GM19395 (cell line): ENCODE results near the gene DHX8.
A peak's percentile ranks its signal among the peaks of the same experiment; 100 is the strongest.
"Not testable (repeated sequence)": the region's sequence is repeated elsewhere in the genome, so short reads cannot be mapped to it uniquely, and the experiment has no call there.

Experiments
- ATAC-seq: cut with Tn5 transposase; IDR thresholded peaks from one replicate; pipeline ENCODE4 v1.9.1; 2021; ENCODE audit warnings: mild to moderate bottlenecking, moderate library complexity; ENCODE audit not compliant: unreplicated experiment

Gene DHX8

GRCh38 chr17:43461185-43461584 lies 22.6 kb upstream of the DHX8 start:
- ATAC-seq, result no peak

GRCh38 chr17:43462569-43462968 lies 21.2 kb upstream of the DHX8 start:
- ATAC-seq, result not testable (repeated sequence)

- ATAC-seq, result no peak
Observed at GRCh38 chr17:43463241-43463640, 20.5 kb upstream of the DHX8 start.

GRCh38 chr17:43464046-43464445 lies 19.7 kb upstream of the DHX8 start:
- ATAC-seq, result no peak

GRCh38 chr17:43465049-43465448 lies 18.7 kb upstream of the DHX8 start:
- no peak for ATAC-seq

- ATAC-seq, result no peak
Observed at GRCh38 chr17:43467981-43468581, 15.7 kb upstream of the DHX8 start.

GRCh38 chr17:43468691-43469139 lies 15.1 kb upstream of the DHX8 start:
- ATAC-seq, result no peak

GRCh38 chr17:43469145-43469544 lies 14.6 kb upstream of the DHX8 start:
- ATAC-seq, result no peak

- ATAC-seq, result no peak
Observed at GRCh38 chr17:43471585-43472160, 12.1 kb upstream of the DHX8 start.

- ATAC-seq, result no peak
Observed at GRCh38 chr17:43475494-43476089, 8.2 kb upstream of the DHX8 start.

- ATAC-seq, result not testable (repeated sequence)
Observed at GRCh38 chr17:43476306-43476705, 7.5 kb upstream of the DHX8 start.

- ATAC-seq, result no peak
Observed at GRCh38 chr17:43477832-43478634, 5.7 kb upstream of the DHX8 start.

- no peak for ATAC-seq
Observed at GRCh38 chr17:43479948-43480347, 3.8 kb upstream of the DHX8 start.

- no peak for ATAC-seq
Observed at GRCh38 chr17:43482103-43483012, 1.4 kb upstream of the DHX8 start.

- ATAC-seq, result no peak
Observed at GRCh38 chr17:43490621-43491020, 6.8 kb downstream of the DHX8 start.

GRCh38 chr17:43509440-43509839 lies 25.7 kb downstream of the DHX8 start:
- ATAC-seq, result not testable (repeated sequence)

GRCh38 chr17:43511199-43511598 lies 27.4 kb downstream of the DHX8 start:
- ATAC-seq, result not testable (repeated sequence)

- ATAC-seq, result no peak
Observed at GRCh38 chr17:43515656-43516055, 31.9 kb downstream of the DHX8 start.

- peak; percentile 32 for ATAC-seq
Observed at GRCh38 chr17:43517161-43517560, 33.4 kb downstream of the DHX8 start.

GRCh38 chr17:43517615-43518386 lies 34.0 kb downstream of the DHX8 start:
- peak; percentile 54 for ATAC-seq
